Parathyroid adenoma (tissue), 2 donors: ENCODE measurements around the gene FKBP2.
A peak's percentile ranks its signal among the peaks of the same experiment; 100 is the strongest.

Source experiments
- H2AFZ ChIP-seq: fragments of 300-600 bp; sonication (generic); one replicate; pipeline ENCODE4 v1.7.0; 2017; ENCODE audit warnings: antibody characterized with exemption, mild to moderate bottlenecking
- H3K27ac ChIP-seq: fragments of 300-600 bp; sonication (generic); one replicate; pipeline ENCODE4 v1.7.0; 2017
- H3K27me3 ChIP-seq: fragments of 300-600 bp; sonication (generic); one replicate; pipeline ENCODE4 v1.7.0; 2017; ENCODE audit warnings: low read length; ENCODE audit not compliant: control insufficient read depth, insufficient read depth
- H3K36me3 ChIP-seq: fragments of 300-600 bp; sonication (generic); one replicate; pipeline ENCODE4 v1.7.0; 2017; ENCODE audit warnings: low read length; ENCODE audit not compliant: control insufficient read depth, insufficient read depth
- H3K4me1 ChIP-seq: fragments of 300-600 bp; sonication (generic); one replicate; pipeline ENCODE4 v1.7.0; 2017; ENCODE audit warnings: control low read depth
- H3K4me2 ChIP-seq: fragments of 300-600 bp; sonication (generic); one replicate; pipeline ENCODE4 v1.7.0; 2017; ENCODE audit warnings: low read length
- H3K4me3 ChIP-seq: fragments of 300-600 bp; sonication (generic); one replicate; pipeline ENCODE4 v1.7.0; 2017; ENCODE audit warnings: low read depth, low read length
- H3K79me2 ChIP-seq: fragments of 300-600 bp; sonication (generic); one replicate; pipeline ENCODE4 v1.7.0; 2017; ENCODE audit warnings: control low read depth
- H3K9ac ChIP-seq: fragments of 300-600 bp; sonication (generic); one replicate; pipeline ENCODE4 v1.7.0; 2017; ENCODE audit warnings: mild to moderate bottlenecking
- H3K9me3 ChIP-seq: fragments of 300-600 bp; sonication (generic); one replicate; pipeline ENCODE4 v1.7.0; 2017; ENCODE audit warnings: low read length; ENCODE audit not compliant: control insufficient read depth
- TF ChIP-seq, protein P1 (sequence below): fragments of 300-600 bp; sonication (generic); IDR thresholded peaks from one replicate; pipeline ENCODE4 v1.7.0; 2017; ENCODE audit warnings: antibody characterized with exemption, mild to moderate bottlenecking
- donor health status: primary hyperparathyroidism.

FKBP2 gene

DNA sequence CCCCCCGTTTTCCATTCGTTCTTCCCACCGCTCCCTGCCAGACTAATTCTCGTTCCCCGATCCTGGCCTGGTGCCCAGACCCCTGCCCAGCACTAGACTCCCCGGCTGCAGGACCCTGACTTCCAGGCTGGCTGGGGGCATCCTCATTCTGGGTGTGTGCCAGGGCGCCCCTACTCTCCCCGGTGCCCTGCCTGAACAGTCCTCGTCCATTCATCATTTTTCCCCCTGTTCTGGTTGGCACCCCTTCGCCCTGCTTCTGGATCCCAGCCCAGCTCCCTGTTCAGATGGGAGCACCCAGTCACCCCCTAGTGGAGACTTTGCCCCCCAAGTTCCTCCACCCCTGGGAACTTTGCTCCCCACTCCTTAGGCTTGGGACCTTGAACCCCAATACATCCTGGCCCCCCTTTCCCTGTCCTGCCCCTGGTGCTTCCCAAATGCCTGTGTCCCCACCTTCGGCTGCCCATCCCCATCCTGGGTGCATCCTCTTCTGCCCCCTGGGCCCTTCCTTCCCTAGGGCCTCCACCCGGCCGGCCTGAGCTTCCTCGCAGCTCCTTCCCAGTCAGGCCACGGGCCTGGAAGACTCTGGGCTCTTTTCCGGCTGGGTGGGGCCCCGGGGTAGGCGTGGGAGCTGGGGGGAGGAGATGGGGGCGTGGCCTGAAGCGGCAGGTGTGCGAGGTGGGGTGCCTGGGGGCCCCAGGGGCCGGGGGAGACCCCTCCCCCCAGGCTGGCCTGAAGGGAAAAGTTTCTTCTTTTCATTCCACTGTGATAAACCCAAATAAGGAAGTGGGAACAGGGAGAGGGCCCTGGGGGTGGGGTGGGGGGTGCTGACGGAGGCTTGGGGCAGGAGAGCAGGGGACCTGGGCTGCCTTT is 11.3 kb downstream of the FKBP2 start:
- Histone ChIP-seq H3K4me3 (peak overlapping the region; percentile 59), H3K4me1 (peaks cover 23% of the 10 kb centered on the region), H3K79me2 (no peaks in the 10 kb centered on the region), H3K4me2 (peak overlapping the region; percentile 89), H3K9ac (peak overlapping the region; percentile 5), H3K36me3 (no peaks in the 10 kb centered on the region), H3K9me3 (no peaks in the 10 kb centered on the region), H3K27ac (peak overlapping the region; percentile 27), H2AFZ (no peak overlapping the region), H3K27me3 (no peaks in the 10 kb centered on the region)
- TF ChIP-seq, protein P1, sequence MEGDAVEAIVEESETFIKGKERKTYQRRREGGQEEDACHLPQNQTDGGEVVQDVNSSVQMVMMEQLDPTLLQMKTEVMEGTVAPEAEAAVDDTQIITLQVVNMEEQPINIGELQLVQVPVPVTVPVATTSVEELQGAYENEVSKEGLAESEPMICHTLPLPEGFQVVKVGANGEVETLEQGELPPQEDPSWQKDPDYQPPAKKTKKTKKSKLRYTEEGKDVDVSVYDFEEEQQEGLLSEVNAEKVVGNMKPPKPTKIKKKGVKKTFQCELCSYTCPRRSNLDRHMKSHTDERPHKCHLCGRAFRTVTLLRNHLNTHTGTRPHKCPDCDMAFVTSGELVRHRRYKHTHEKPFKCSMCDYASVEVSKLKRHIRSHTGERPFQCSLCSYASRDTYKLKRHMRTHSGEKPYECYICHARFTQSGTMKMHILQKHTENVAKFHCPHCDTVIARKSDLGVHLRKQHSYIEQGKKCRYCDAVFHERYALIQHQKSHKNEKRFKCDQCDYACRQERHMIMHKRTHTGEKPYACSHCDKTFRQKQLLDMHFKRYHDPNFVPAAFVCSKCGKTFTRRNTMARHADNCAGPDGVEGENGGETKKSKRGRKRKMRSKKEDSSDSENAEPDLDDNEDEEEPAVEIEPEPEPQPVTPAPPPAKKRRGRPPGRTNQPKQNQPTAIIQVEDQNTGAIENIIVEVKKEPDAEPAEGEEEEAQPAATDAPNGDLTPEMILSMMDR: peak; percentile 22

DNA sequence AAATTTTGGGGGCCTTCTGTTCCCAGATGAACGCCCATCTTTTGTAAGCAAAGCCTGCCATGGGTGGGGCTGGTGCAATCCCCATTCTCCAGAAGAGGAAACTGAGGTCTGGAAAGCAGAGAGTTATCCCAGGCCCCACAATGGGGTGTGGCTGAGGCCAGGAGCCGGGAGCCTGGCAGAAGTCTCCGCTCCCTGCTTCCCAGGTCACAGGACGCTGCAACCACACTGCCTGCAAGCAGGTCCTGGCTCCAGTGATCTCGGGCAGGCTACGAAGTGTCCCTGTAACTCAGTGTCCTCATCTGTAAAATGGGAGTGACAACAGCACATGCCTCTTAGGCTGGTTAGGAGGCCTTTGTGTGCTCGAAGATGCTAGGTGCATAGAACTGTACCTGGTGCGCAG is 12.1 kb downstream of the FKBP2 start:
- no peak overlapping the region for H3K9ac ChIP-seq
- no peaks in the 10 kb centered on the region for H3K9me3 ChIP-seq
- no peak overlapping the region for H2AFZ ChIP-seq
- peaks cover 23% of the 10 kb centered on the region for H3K4me1 ChIP-seq
- no peak overlapping the region for H3K4me2 ChIP-seq
- H3K4me3 ChIP-seq: no peak overlapping the region
- no peaks in the 10 kb centered on the region for H3K36me3 ChIP-seq
- no peaks in the 10 kb centered on the region for H3K27me3 ChIP-seq
- H3K79me2 ChIP-seq: no peaks in the 10 kb centered on the region
- TF ChIP-seq, protein P1: no peak
- H3K27ac ChIP-seq: no peak overlapping the region

DNA sequence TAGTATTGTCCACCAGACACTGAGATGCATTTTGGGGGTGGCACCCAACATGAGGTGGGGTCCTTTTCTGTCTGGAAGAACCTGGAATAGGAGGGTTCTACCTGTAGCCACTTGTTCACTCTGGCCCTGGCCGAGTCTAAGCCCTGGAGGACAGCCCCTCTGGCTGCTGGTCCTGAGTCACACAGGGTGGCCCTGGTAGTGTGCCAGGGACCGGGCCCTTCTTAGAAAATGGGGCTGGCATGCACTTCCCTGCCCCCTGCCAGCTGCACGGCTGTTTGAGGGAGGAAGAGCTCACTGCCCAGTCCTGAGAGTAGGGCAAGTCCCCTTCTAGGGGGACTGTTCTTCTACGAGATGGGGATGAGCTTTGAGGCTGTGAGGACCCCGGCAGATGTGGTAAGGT is 12.6 kb downstream of the FKBP2 start:
- H3K27ac ChIP-seq: no peak overlapping the region
- no peaks in the 10 kb centered on the region for H3K79me2 ChIP-seq
- no peak overlapping the region for H3K4me2 ChIP-seq
- no peak overlapping the region for H3K9ac ChIP-seq
- no peak overlapping the region for H2AFZ ChIP-seq
- H3K36me3 ChIP-seq: no peaks in the 10 kb centered on the region
- H3K4me3 ChIP-seq: no peak overlapping the region
- H3K27me3 ChIP-seq: no peaks in the 10 kb centered on the region
- no peaks in the 10 kb centered on the region for H3K9me3 ChIP-seq
- peaks cover 23% of the 10 kb centered on the region for H3K4me1 ChIP-seq
- TF ChIP-seq, protein P1: no peak

GRCh38 chr11:64254326-64254725 is 13.4 kb downstream of the FKBP2 start:
- no peak overlapping the region for H3K4me2 ChIP-seq
- no peaks in the 10 kb centered on the region for H3K36me3 ChIP-seq

More at GRCh38 chr11:64254326-64254725, 13.4 kb downstream of the FKBP2 start:
- Histone ChIP-seq H3K27ac (no peak overlapping the region), H3K27me3 (no peaks in the 10 kb centered on the region), H3K79me2 (no peaks in the 10 kb centered on the region), H3K9me3 (no peaks in the 10 kb centered on the region), H3K4me3 (no peak overlapping the region), H3K4me1 (peaks cover 23% of the 10 kb centered on the region), H2AFZ (no peak overlapping the region), H3K9ac (no peak overlapping the region)
- TF ChIP-seq, protein P1: no peak
